ENCODE measurements around the gene HOXB1. TPM values are rescaled to one million over a fixed set of nuclear protein-coding genes. Genes with fewer than 3 reads are reported as not detected.

The HOXB1 gene
- total and polyA plus RNA-seq, 12 donors = not detected

DNA sequence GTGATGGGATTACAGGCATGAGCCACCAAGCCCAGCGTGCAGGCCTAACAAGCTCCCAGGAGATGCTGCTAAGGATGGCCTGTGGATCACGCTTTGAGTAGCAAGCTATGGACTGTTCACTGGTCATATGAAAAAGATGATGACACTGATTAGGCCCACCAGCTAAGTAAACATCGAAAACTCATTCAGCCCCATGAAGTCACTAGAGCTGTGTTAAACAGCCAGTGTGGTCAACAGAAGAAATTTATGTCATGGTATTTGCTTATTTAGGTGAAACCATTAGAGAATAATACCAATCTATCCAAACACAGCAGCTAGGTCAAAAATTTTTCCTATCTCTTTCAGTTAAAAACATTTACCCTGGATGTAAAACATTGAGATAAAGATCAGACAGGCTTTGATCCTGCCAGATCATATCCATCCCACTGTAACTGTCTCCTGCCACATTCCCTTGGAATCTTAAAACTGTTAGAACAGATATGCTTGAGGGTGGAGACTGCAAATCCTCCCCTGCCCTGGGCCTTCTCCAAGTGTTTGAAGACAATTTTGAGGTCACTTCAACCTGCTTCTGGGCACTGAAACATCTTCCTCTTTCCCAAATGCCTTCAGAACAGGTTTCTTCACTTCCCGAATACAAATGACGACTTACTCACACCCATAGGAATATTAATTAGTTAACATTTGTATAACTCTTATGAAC, 30.9 kb downstream of the HOXB1 start:
- ATAC-seq (no peak), DNase-seq (no peak)
- Histone ChIP-seq H3K27ac (no peak overlapping the region), H3K9me3 (no peaks in the 10 kb centered on the region), H3K27me3 (peaks cover 0 to 97% (median 87%) of the 10 kb centered on the region in 7 donors), H3K4me1 (no peaks in the 10 kb centered on the region), H3K36me3 (no peaks in the 10 kb centered on the region), H3K4me3 (no peak overlapping the region)
- intact Hi-C loops (cut with DNase I) = no loop called here
- 93 to 96% methylated on average over 5 of the region's 5 CpGs for WGBS, 2 donors
- TF ChIP-seq, protein P1, sequence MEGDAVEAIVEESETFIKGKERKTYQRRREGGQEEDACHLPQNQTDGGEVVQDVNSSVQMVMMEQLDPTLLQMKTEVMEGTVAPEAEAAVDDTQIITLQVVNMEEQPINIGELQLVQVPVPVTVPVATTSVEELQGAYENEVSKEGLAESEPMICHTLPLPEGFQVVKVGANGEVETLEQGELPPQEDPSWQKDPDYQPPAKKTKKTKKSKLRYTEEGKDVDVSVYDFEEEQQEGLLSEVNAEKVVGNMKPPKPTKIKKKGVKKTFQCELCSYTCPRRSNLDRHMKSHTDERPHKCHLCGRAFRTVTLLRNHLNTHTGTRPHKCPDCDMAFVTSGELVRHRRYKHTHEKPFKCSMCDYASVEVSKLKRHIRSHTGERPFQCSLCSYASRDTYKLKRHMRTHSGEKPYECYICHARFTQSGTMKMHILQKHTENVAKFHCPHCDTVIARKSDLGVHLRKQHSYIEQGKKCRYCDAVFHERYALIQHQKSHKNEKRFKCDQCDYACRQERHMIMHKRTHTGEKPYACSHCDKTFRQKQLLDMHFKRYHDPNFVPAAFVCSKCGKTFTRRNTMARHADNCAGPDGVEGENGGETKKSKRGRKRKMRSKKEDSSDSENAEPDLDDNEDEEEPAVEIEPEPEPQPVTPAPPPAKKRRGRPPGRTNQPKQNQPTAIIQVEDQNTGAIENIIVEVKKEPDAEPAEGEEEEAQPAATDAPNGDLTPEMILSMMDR (IDR thresholded peaks at IDR 0.05) = no peak

GRCh38 chr17:48499248-48499647, 31.6 kb downstream of the HOXB1 start:
- Histone ChIP-seq H3K27me3 (peaks cover 0 to 99% (median 87%) of the 10 kb centered on the region in 7 donors), H3K27ac (no peak overlapping the region), H3K4me1 (no peaks in the 10 kb centered on the region), H3K36me3 (no peaks in the 10 kb centered on the region), H3K9me3 (no peaks in the 10 kb centered on the region), H3K4me3 (no peak overlapping the region)
- DNase-seq (no peak), ATAC-seq (no peak)
- 96 to 100% methylated on average over 3 of the region's 3 CpGs for WGBS, 2 donors
- TF ChIP-seq, protein P1 (IDR thresholded peaks at IDR 0.05) = no peak
- intact Hi-C loops (cut with DNase I) = no loop called here

- no peaks in the 10 kb centered on the region for H3K9me3 ChIP-seq
- TF ChIP-seq, protein P1 (IDR thresholded peaks at IDR 0.05) = no peak
- H3K36me3 ChIP-seq = no peaks in the 10 kb centered on the region
- no peaks in the 10 kb centered on the region for H3K4me1 ChIP-seq
- H3K27ac ChIP-seq = no peak overlapping the region
- H3K27me3 ChIP-seq = peaks cover 0 to 99% (median 87%) of the 10 kb centered on the region in 7 donors
- H3K4me3 ChIP-seq = no peak overlapping the region
- WGBS, 2 donors = 70 to 74% methylated on average over 6 of the region's 6 CpGs
- no peak for ATAC-seq
- intact Hi-C loops (cut with DNase I) = no loop called here
- no peak for DNase-seq
These were observed 32.5 kb downstream of the HOXB1 start for GRCh38 chr17:48498164-48498850.

DNA sequence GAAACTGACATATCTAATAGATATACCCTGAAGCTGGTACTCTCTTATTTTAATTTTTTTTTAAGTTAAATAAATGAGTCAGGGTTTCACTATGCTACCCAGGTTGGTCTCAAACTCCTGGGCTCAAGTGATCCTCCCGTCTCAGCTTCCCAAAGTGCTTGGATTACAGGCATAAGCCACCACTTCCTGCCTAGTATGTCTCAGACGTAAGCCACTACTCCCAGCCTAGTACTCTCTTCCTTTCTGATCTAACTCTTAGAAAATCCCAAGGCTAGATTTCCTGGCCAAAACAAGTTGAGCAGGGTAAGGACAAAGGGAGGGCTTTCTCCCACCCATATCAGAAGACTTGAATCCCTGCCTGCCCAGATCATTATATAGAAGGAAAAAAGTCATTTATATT, 33.7 kb downstream of the HOXB1 start:
- TF ChIP-seq, protein P1 (IDR thresholded peaks at IDR 0.05) = no peak
- no peaks in the 10 kb centered on the region for H3K9me3 ChIP-seq
- WGBS, 2 donors = 42 to 62% methylated on average over 2 of the region's 2 CpGs
- H3K36me3 ChIP-seq = no peaks in the 10 kb centered on the region
- no peak overlapping the region for H3K27ac ChIP-seq
- no peak for ATAC-seq
- peaks cover 4 to 10% (median 9%) of the 10 kb centered on the region in 9 donors for H3K4me1 ChIP-seq
- no peak overlapping the region for H3K4me3 ChIP-seq
- no peak for DNase-seq
- H3K27me3 ChIP-seq = peaks cover 0 to 98% (median 86%) of the 10 kb centered on the region in 7 donors
- intact Hi-C loops (cut with DNase I) = no loop called here
